Mucosa of stomach (tissue), 1 donor: Measurements from ENCODE around the gene SP6.

Experiments
- H3K27me3 ChIP-seq: one replicate; pipeline ENCODE4 v1.7.0; 2013; ENCODE audit warnings: mild to moderate bottlenecking, low read length; ENCODE audit not compliant: control insufficient read depth, insufficient read depth
- H3K36me3 ChIP-seq: one replicate; pipeline ENCODE4 v1.7.0; 2013; ENCODE audit warnings: low read length; ENCODE audit not compliant: control insufficient read depth, insufficient read depth
- H3K4me1 ChIP-seq: one replicate; pipeline ENCODE4 v1.7.0; 2013; ENCODE audit warnings: mild to moderate bottlenecking, low read length; ENCODE audit not compliant: control insufficient read depth, insufficient read depth
- H3K4me3 ChIP-seq: one replicate; pipeline ENCODE4 v1.7.0; 2013; ENCODE audit warnings: low read length
- H3K9ac ChIP-seq: one replicate; pipeline ENCODE4 v1.7.0; 2013; ENCODE audit warnings: mild to moderate bottlenecking, low read length, moderate library complexity
- H3K9me3 ChIP-seq: one replicate; pipeline ENCODE4 v1.7.0; 2013; ENCODE audit warnings: mild to moderate bottlenecking, low read length, moderate library complexity; ENCODE audit not compliant: control insufficient read depth
- donor health status: Pancreatic carcinoma.

Gene SP6

GRCh38 chr17:47836601-47837000 lies 14.4 kb downstream of the SP6 start:
- Histone ChIP-seq H3K4me1 (peaks cover 22% of the 10 kb centered on the region), H3K4me3 (no peak overlapping the region), H3K9me3 (no peaks in the 10 kb centered on the region), H3K27me3 (no peaks in the 10 kb centered on the region), H3K36me3 (no peaks in the 10 kb centered on the region), H3K9ac (no peak overlapping the region)

GRCh38 chr17:47834756-47835155 lies 16.2 kb downstream of the SP6 start:
- no peak overlapping the region for H3K9ac ChIP-seq
- H3K4me1 ChIP-seq, result peaks cover 21% of the 10 kb centered on the region
- H3K36me3 ChIP-seq, result no peaks in the 10 kb centered on the region
- no peak overlapping the region for H3K4me3 ChIP-seq
- H3K27me3 ChIP-seq, result no peaks in the 10 kb centered on the region
- no peaks in the 10 kb centered on the region for H3K9me3 ChIP-seq

- H3K9ac ChIP-seq, result no peak overlapping the region
- no peaks in the 10 kb centered on the region for H3K27me3 ChIP-seq
- no peaks in the 10 kb centered on the region for H3K9me3 ChIP-seq
- peaks cover 16% of the 10 kb centered on the region for H3K4me1 ChIP-seq
- peaks cover 9% of the 10 kb centered on the region for H3K36me3 ChIP-seq
- H3K4me3 ChIP-seq, result peak overlapping the region; percentile 85
Measured at GRCh38 chr17:47831934-47832327, 19.0 kb downstream of the SP6 start.

GRCh38 chr17:47831003-47831933 lies 19.7 kb downstream of the SP6 start, which contains the start of the genes LRRC46 and MRPL10:
Gene LRRC46 (plus strand): TSS chr17:47831670. CDS start chr17:47831990, 320 bp downstream.
Gene MRPL10 (minus strand): TSS chr17:47831541. CDS start chr17:47831511, 30 bp downstream.
- Histone ChIP-seq H3K4me3 (peak within 1 kb of the TSS; percentile 85), H3K9ac (peak within 1 kb of the TSS; percentile 81), H3K36me3 (peaks cover 10% of the 10 kb centered on the region), H3K27me3 (no peaks in the 10 kb centered on the region), H3K9me3 (no peaks in the 10 kb centered on the region), H3K4me1 (peaks cover 16% of the 10 kb centered on the region)

- Histone ChIP-seq H3K9ac (peak overlapping the region; percentile 81), H3K36me3 (peaks cover 10% of the 10 kb centered on the region), H3K4me3 (peak overlapping the region; percentile 85), H3K27me3 (no peaks in the 10 kb centered on the region), H3K4me1 (peaks cover 16% of the 10 kb centered on the region), H3K9me3 (no peaks in the 10 kb centered on the region)
Measured at GRCh38 chr17:47830396-47831002, 20.5 kb downstream of the SP6 start.

GRCh38 chr17:47829870-47830269 lies 21.1 kb downstream of the SP6 start:
- Histone ChIP-seq H3K4me1 (peaks cover 16% of the 10 kb centered on the region), H3K9me3 (no peaks in the 10 kb centered on the region), H3K27me3 (no peaks in the 10 kb centered on the region), H3K9ac (no peak overlapping the region), H3K4me3 (no peak overlapping the region), H3K36me3 (peaks cover 10% of the 10 kb centered on the region)

GRCh38 chr17:47823519-47823918 lies 27.4 kb downstream of the SP6 start:
- Histone ChIP-seq H3K36me3 (peaks cover 26% of the 10 kb centered on the region), H3K4me1 (peaks cover 23% of the 10 kb centered on the region), H3K9ac (no peak overlapping the region), H3K27me3 (no peaks in the 10 kb centered on the region), H3K4me3 (no peak overlapping the region), H3K9me3 (no peaks in the 10 kb centered on the region)

GRCh38 chr17:47822785-47823184 lies 28.2 kb downstream of the SP6 start:
- peak overlapping the region; percentile 94 for H3K9ac ChIP-seq
- H3K4me1 ChIP-seq, result peaks cover 31% of the 10 kb centered on the region
- no peak overlapping the region for H3K4me3 ChIP-seq
- H3K27me3 ChIP-seq, result no peaks in the 10 kb centered on the region
- peaks cover 28% of the 10 kb centered on the region for H3K36me3 ChIP-seq
- no peaks in the 10 kb centered on the region for H3K9me3 ChIP-seq

GRCh38 chr17:47821424-47822391 lies 29.3 kb downstream of the SP6 start, which contains the start of gene OSBPL7:
Gene OSBPL7 (minus strand): TSS chr17:47821794. CDS start chr17:47820278, 1,516 bp downstream.
- Histone ChIP-seq H3K36me3 (peaks cover 35% of the 10 kb centered on the region), H3K4me3 (peak within 1 kb of the TSS; percentile 98), H3K4me1 (peaks cover 37% of the 10 kb centered on the region), H3K9ac (peak within 1 kb of the TSS; percentile 94), H3K9me3 (no peaks in the 10 kb centered on the region), H3K27me3 (no peaks in the 10 kb centered on the region)

- Histone ChIP-seq H3K4me1 (peaks cover 44% of the 10 kb centered on the region), H3K27me3 (no peaks in the 10 kb centered on the region), H3K4me3 (peak overlapping the region; percentile 98), H3K9me3 (no peaks in the 10 kb centered on the region), H3K9ac (peak overlapping the region; percentile 94), H3K36me3 (peaks cover 42% of the 10 kb centered on the region)
Measured at GRCh38 chr17:47821031-47821423, 29.9 kb downstream of the SP6 start.

- Histone ChIP-seq H3K27me3 (no peaks in the 10 kb centered on the region), H3K4me1 (peaks cover 52% of the 10 kb centered on the region), H3K4me3 (peak overlapping the region; percentile 98), H3K9ac (peak overlapping the region; percentile 94), H3K36me3 (peaks cover 50% of the 10 kb centered on the region), H3K9me3 (no peaks in the 10 kb centered on the region)
Measured at GRCh38 chr17:47820033-47820789, 30.8 kb downstream of the SP6 start.
